Measurements from ENCODE around the gene PDCD1LG2. TPM values are rescaled to one million over a fixed set of nuclear protein-coding genes. Genes with fewer than 3 reads are reported as not detected.
"Not testable (repeated sequence)": the region's sequence is repeated elsewhere in the genome, so short reads cannot be mapped to it uniquely, and the experiment has no call there.

PDCD1LG2 gene
- total RNA-seq, 2 experiments from 2014 or later = 1.5 to 3.2 TPM

- DNase-seq = no peak
- H3K27me3 Mint-ChIP-seq = no peaks in the 10 kb centered on the region
- CTCF ChIA-PET = no interaction called here
- H3K4me1 Mint-ChIP-seq = peaks cover 19% of the 10 kb centered on the region
- no peak for ATAC-seq
- H3K4me3 Mint-ChIP-seq = no peak overlapping the region
- peaks cover 2% of the 10 kb centered on the region for H3K36me3 Mint-ChIP-seq
- H3K9me3 Mint-ChIP-seq (ENCODE audit: low read depth) = no peaks in the 10 kb centered on the region
- H3K27ac Mint-ChIP-seq = no peak overlapping the region
Measured at GRCh38 chr9:5483306-5483705, 27.0 kb upstream of the PDCD1LG2 start.

GRCh38 chr9:5485378-5486085 is 24.8 kb upstream of the PDCD1LG2 start:
- H3K36me3 Mint-ChIP-seq = no peaks in the 10 kb centered on the region
- CTCF ChIA-PET = no interaction called here
- no peak overlapping the region for H3K27ac Mint-ChIP-seq
- no peaks in the 10 kb centered on the region for H3K9me3 Mint-ChIP-seq (ENCODE audit: low read depth)
- H3K4me3 Mint-ChIP-seq = no peak overlapping the region
- ATAC-seq (no peak), DNase-seq (no peak)
- H3K4me1 Mint-ChIP-seq = peaks cover 8% of the 10 kb centered on the region
- no peaks in the 10 kb centered on the region for H3K27me3 Mint-ChIP-seq

GRCh38 chr9:5486988-5487387 is 23.3 kb upstream of the PDCD1LG2 start:
- H3K4me1 Mint-ChIP-seq = peaks cover 3% of the 10 kb centered on the region
- CTCF ChIA-PET = interaction anchor here (0.9 kb wide), 1 partner anchor 99 kb away, joined by 3 read pairs; no protein-coding TSS in a partner anchor

GRCh38 chr9:5488221-5489008 is 21.9 kb upstream of the PDCD1LG2 start:
- H3K9me3 Mint-ChIP-seq (ENCODE audit: low read depth) = no peaks in the 10 kb centered on the region
- H3K4me1 Mint-ChIP-seq = peaks cover 9% of the 10 kb centered on the region
- no peak for ATAC-seq
- no peak for DNase-seq
- H3K27me3 Mint-ChIP-seq = no peaks in the 10 kb centered on the region
- CTCF ChIA-PET = interaction anchor here (0.5 to 1.1 kb wide), 2 partner anchors 20 to 34 kb away, joined by 3 read pairs; no protein-coding TSS in a partner anchor
- no peak overlapping the region for H3K4me3 Mint-ChIP-seq
- H3K27ac Mint-ChIP-seq = no peak overlapping the region
- H3K36me3 Mint-ChIP-seq = peaks cover 2% of the 10 kb centered on the region

More at GRCh38 chr9:5486988-5487387, 23.3 kb upstream of the PDCD1LG2 start:
- Mint-ChIP-seq H3K9me3 (ENCODE audit: low read depth) (no peaks in the 10 kb centered on the region), H3K4me3 (no peak overlapping the region), H3K36me3 (no peaks in the 10 kb centered on the region), H3K27ac (no peak overlapping the region), H3K27me3 (no peaks in the 10 kb centered on the region)
- ATAC-seq (no peak), DNase-seq (no peak)

- CTCF ChIA-PET = interaction anchor here (0.8 kb wide), 1 partner anchor 48 kb away, joined by 3 read pairs; no protein-coding TSS in a partner anchor
- H3K36me3 Mint-ChIP-seq = peaks cover 10% of the 10 kb centered on the region
Measured at GRCh38 chr9:5489630-5490490, 20.5 kb upstream of the PDCD1LG2 start.

GRCh38 chr9:5492965-5493678 is 17.2 kb upstream of the PDCD1LG2 start:
- Mint-ChIP-seq H3K36me3 (peaks cover 10% of the 10 kb centered on the region), H3K27ac (peak overlapping the region; percentile 76), H3K9me3 (ENCODE audit: low read depth) (peaks cover 2% of the 10 kb centered on the region), H3K27me3 (no peaks in the 10 kb centered on the region), H3K4me1 (peaks cover 22% of the 10 kb centered on the region), H3K4me3 (no peak overlapping the region)
- ATAC-seq = no peak
- CTCF ChIA-PET = interaction anchor here (0.7 to 1.5 kb wide), 6 partner anchors 10 to 66 kb away, joined by 4 to 6 read pairs (median 4); partner anchors contain the start of genes CD274 and PDCD1LG2
- no peak for DNase-seq

More at GRCh38 chr9:5489630-5490490, 20.5 kb upstream of the PDCD1LG2 start:
- Mint-ChIP-seq H3K27ac (no peak overlapping the region), H3K27me3 (no peaks in the 10 kb centered on the region), H3K4me1 (peaks cover 22% of the 10 kb centered on the region), H3K4me3 (no peak overlapping the region), H3K9me3 (ENCODE audit: low read depth) (peaks cover 2% of the 10 kb centered on the region)
- no peak for ATAC-seq
- no peak for DNase-seq

GRCh38 chr9:5493679-5494511 is 16.4 kb upstream of the PDCD1LG2 start:
- H3K4me1 Mint-ChIP-seq = peaks cover 22% of the 10 kb centered on the region
- H3K4me3 Mint-ChIP-seq = peak overlapping the region; percentile 4
- CTCF ChIA-PET = interaction anchor here (0.6 to 1.5 kb wide), 6 partner anchors 9 to 94 kb away, joined by 3 to 5 read pairs (median 4); partner anchors contain the start of genes CD274 and PDCD1LG2
- DNase-seq (peak; percentile 60), ATAC-seq (peak; percentile 82)
- peaks cover 2% of the 10 kb centered on the region for H3K9me3 Mint-ChIP-seq (ENCODE audit: low read depth)
- no peaks in the 10 kb centered on the region for H3K27me3 Mint-ChIP-seq
- H3K36me3 Mint-ChIP-seq = peaks cover 10% of the 10 kb centered on the region
- H3K27ac Mint-ChIP-seq = peak overlapping the region; percentile 76

GRCh38 chr9:5494765-5495164 is 15.6 kb upstream of the PDCD1LG2 start:
- H3K4me1 Mint-ChIP-seq = peaks cover 24% of the 10 kb centered on the region
- CTCF ChIA-PET, ATAC-seq: not testable (repeated sequence)

GRCh38 chr9:5499157-5499556 is 11.2 kb upstream of the PDCD1LG2 start:
- DNase-seq (no peak), ATAC-seq (no peak)
- CTCF ChIA-PET = interaction anchor here (0.8 to 1.0 kb wide), 2 partner anchors 11 to 19 kb away, joined by 3 read pairs; partner anchors contain the start of gene PDCD1LG2
- Mint-ChIP-seq H3K4me1 (peaks cover 20% of the 10 kb centered on the region), H3K27ac (no peak overlapping the region), H3K36me3 (peaks cover 9% of the 10 kb centered on the region), H3K27me3 (no peaks in the 10 kb centered on the region), H3K4me3 (no peak overlapping the region), H3K9me3 (ENCODE audit: low read depth) (peaks cover 1% of the 10 kb centered on the region)

More at GRCh38 chr9:5494765-5495164, 15.6 kb upstream of the PDCD1LG2 start:
- H3K9me3 Mint-ChIP-seq (ENCODE audit: low read depth); H3K36me3 Mint-ChIP-seq; H3K27me3 Mint-ChIP-seq; H3K27ac Mint-ChIP-seq; DNase-seq; H3K4me3 Mint-ChIP-seq: not testable (repeated sequence)

- ATAC-seq (no peak), DNase-seq (no peak)
- H3K4me3 Mint-ChIP-seq = no peak overlapping the region
- no peaks in the 10 kb centered on the region for H3K27me3 Mint-ChIP-seq
- peaks cover 5% of the 10 kb centered on the region for H3K9me3 Mint-ChIP-seq (ENCODE audit: low read depth)
- H3K36me3 Mint-ChIP-seq = peaks cover 6% of the 10 kb centered on the region
- peaks cover 14% of the 10 kb centered on the region for H3K4me1 Mint-ChIP-seq
- CTCF ChIA-PET = interaction anchor here (1.0 kb wide), 1 partner anchor 11 kb away, joined by 3 read pairs; the partner anchor contains the start of gene PDCD1LG2
- no peak overlapping the region for H3K27ac Mint-ChIP-seq
Measured at GRCh38 chr9:5499889-5500398, 10.4 kb upstream of the PDCD1LG2 start.

GRCh38 chr9:5500441-5501235 is 9.7 kb upstream of the PDCD1LG2 start:
- H3K27ac Mint-ChIP-seq = no peak overlapping the region
- DNase-seq (no peak), ATAC-seq (no peak)
- peaks cover 14% of the 10 kb centered on the region for H3K4me1 Mint-ChIP-seq
- H3K27me3 Mint-ChIP-seq = no peaks in the 10 kb centered on the region
- H3K4me3 Mint-ChIP-seq = no peak overlapping the region
- peaks cover 9% of the 10 kb centered on the region for H3K36me3 Mint-ChIP-seq
- H3K9me3 Mint-ChIP-seq (ENCODE audit: low read depth) = peaks cover 5% of the 10 kb centered on the region
- CTCF ChIA-PET = interaction anchor here (1.5 kb wide), 1 partner anchor 10 kb away, joined by 3 read pairs; the partner anchor contains the start of gene PDCD1LG2

Data from activated CD8-positive, alpha-beta memory T cell treated with anti-CD3 and anti-CD28 coated beads, Interleukin-2, amount 10 ng/mL, durations not matched to agents 7 days and 5 days (primary cell).